ENCODE results near the gene THAP11.

DNA sequence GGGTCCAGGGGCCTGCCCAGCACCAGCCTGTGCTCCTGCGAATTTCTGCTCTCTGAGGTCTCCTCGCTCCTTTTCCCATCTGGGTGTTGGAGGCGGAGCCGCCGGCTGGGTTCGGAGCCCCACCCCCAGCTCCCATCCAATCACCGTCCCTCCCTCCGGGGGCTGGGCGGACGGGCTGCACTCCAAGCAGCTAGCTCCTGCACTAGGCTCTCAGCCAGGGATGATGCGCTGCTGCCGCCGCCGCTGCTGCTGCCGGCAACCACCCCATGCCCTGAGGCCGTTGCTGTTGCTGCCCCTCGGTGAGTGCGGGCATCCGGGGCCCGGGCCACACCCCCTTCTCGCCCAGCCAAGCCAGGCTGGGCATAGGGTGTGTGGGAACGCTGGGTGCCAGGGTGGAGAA is 42.6 kb downstream of the THAP11 start, which contains the start of gene NRN1L:
- TF ChIP-seq, protein P1, sequence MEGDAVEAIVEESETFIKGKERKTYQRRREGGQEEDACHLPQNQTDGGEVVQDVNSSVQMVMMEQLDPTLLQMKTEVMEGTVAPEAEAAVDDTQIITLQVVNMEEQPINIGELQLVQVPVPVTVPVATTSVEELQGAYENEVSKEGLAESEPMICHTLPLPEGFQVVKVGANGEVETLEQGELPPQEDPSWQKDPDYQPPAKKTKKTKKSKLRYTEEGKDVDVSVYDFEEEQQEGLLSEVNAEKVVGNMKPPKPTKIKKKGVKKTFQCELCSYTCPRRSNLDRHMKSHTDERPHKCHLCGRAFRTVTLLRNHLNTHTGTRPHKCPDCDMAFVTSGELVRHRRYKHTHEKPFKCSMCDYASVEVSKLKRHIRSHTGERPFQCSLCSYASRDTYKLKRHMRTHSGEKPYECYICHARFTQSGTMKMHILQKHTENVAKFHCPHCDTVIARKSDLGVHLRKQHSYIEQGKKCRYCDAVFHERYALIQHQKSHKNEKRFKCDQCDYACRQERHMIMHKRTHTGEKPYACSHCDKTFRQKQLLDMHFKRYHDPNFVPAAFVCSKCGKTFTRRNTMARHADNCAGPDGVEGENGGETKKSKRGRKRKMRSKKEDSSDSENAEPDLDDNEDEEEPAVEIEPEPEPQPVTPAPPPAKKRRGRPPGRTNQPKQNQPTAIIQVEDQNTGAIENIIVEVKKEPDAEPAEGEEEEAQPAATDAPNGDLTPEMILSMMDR (IDR thresholded peaks at IDR 0.05; ENCODE audit: borderline replicate concordance, extremely low read depth, low read length, poor library complexity, severe bottlenecking) = no peak
- no peak for TF ChIP-seq EZH2 (IDR thresholded peaks at IDR 0.05; ENCODE audit: borderline replicate concordance, low read depth, low read length, severe bottlenecking)
